Measurements from ENCODE around the gene HOPX. TPM values are rescaled to one million over a fixed set of nuclear protein-coding genes. Genes with fewer than 3 reads are reported as not detected.
"Not testable (repeated sequence)": the region's sequence is repeated elsewhere in the genome, so short reads cannot be mapped to it uniquely, and the experiment has no call there.

Gene HOPX
- total and polyA plus RNA-seq, 4 donors: 144 to 792 (median 590) TPM

- no peak overlapping the region for H3K9ac ChIP-seq (ENCODE audit: insufficient read depth in 1 of 2, low read length in 2 of 2)
- H3K4me1 ChIP-seq (ENCODE audit: control insufficient read depth in 5 of 5, insufficient read depth in 5 of 5, low read length in 5 of 5): peaks cover 0 to 2% (median 0%) of the 10 kb centered on the region in 5 donors
- no peaks in the 10 kb centered on the region for H3K36me3 ChIP-seq (ENCODE audit: control insufficient read depth in 4 of 4, insufficient read depth in 4 of 4, low read length in 4 of 4)
- no peak for DNase-seq
- H3K4me3 ChIP-seq: no peak overlapping the region
- H3K27me3 ChIP-seq (ENCODE audit: control insufficient read depth in 3 of 3, insufficient read depth in 3 of 3, low read length in 2 of 3): no peaks in the 10 kb centered on the region
- H3K9me3 ChIP-seq (ENCODE audit: control insufficient read depth in 4 of 4, insufficient read depth in 3 of 4, low read length in 3 of 4): no peaks in the 10 kb centered on the region
- 91 to 100% methylated on average over 1 of the region's 1 CpG for WGBS, 2 donors
- no peak overlapping the region for H3K27ac ChIP-seq (ENCODE audit: low read depth in 1 of 2, low read length in 1 of 2)
- no peak for ATAC-seq (ENCODE audit: insufficient read depth, low FRiP score)
- TF ChIP-seq CTCF (IDR thresholded peaks at IDR 0.05; ENCODE audit: control extremely low read depth, extremely low read depth): no peak
These were observed 9.7 kb downstream of the HOPX start for GRCh38 chr4:56671373-56671772.

DNA sequence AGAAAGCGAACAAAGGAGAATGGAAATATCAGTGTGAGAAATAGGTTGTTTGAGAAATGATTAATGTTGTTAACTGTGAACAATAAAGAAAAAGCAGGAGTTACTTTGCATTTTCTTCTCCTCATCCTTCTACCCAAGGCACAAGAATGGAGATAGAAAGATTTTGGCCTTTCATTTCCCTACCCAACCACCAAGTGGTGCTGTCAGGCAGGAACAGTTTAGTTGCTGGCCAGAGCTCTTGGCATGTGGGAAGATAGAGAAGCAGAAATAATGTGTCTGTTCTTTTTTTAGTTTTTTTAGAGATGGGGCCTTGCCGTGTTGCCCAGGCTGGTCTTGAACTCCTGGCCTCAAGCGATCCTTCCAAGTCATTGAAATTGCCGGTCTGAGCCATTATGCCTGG lies 12.8 kb downstream of the HOPX start:
- H3K27me3 ChIP-seq (ENCODE audit: control insufficient read depth in 3 of 3, insufficient read depth in 3 of 3, low read length in 2 of 3): no peaks in the 10 kb centered on the region
- 95 to 96% methylated on average over 4 of the region's 4 CpGs for WGBS, 2 donors
- no peak overlapping the region for H3K9ac ChIP-seq (ENCODE audit: insufficient read depth in 1 of 2, low read length in 2 of 2)
- peaks cover 0 to 4% (median 0%) of the 10 kb centered on the region in 5 donors for H3K4me1 ChIP-seq (ENCODE audit: control insufficient read depth in 5 of 5, insufficient read depth in 5 of 5, low read length in 5 of 5)
- ATAC-seq (ENCODE audit: insufficient read depth, low FRiP score) (no peak), DNase-seq (no peak)
- no peak overlapping the region for H3K4me3 ChIP-seq
- H3K36me3 ChIP-seq (ENCODE audit: control insufficient read depth in 4 of 4, insufficient read depth in 4 of 4, low read length in 4 of 4): no peaks in the 10 kb centered on the region
- no peak overlapping the region for H3K27ac ChIP-seq (ENCODE audit: low read depth in 1 of 2, low read length in 1 of 2)
- TF ChIP-seq CTCF (IDR thresholded peaks at IDR 0.05; ENCODE audit: control extremely low read depth, extremely low read depth): no peak
- no peaks in the 10 kb centered on the region for H3K9me3 ChIP-seq (ENCODE audit: control insufficient read depth in 4 of 4, insufficient read depth in 3 of 4, low read length in 3 of 4)

DNA sequence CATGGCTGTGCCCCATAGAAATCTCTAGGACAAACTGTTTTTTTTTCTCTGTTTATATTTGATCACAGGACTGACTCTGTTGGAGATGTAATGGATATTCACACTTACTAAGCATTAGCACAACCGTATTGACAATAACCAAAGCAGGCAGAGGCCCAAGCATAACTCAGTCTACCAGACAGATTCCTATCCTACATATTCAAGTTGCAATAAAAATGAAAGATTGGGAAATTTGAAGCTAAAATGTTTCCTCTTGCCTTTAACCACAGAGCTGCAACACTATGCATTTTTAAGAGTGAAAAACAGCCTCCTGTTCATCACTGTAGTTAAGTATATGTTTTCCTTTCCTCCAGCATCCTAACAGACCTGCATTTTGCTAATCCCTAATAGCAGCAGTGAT lies 13.7 kb downstream of the HOPX start:
- not testable (repeated sequence) for H3K36me3 ChIP-seq (ENCODE audit: control insufficient read depth in 4 of 4, insufficient read depth in 4 of 4, low read length in 4 of 4); H3K9me3 ChIP-seq (ENCODE audit: control insufficient read depth in 4 of 4, insufficient read depth in 3 of 4, low read length in 3 of 4); H3K4me3 ChIP-seq; H3K9ac ChIP-seq (ENCODE audit: insufficient read depth in 1 of 2, low read length in 2 of 2); ATAC-seq (ENCODE audit: insufficient read depth, low FRiP score); DNase-seq; H3K27me3 ChIP-seq (ENCODE audit: control insufficient read depth in 3 of 3, insufficient read depth in 3 of 3, low read length in 2 of 3); H3K27ac ChIP-seq (ENCODE audit: low read depth in 1 of 2, low read length in 1 of 2); H3K4me1 ChIP-seq (ENCODE audit: control insufficient read depth in 5 of 5, insufficient read depth in 5 of 5, low read length in 5 of 5)
- WGBS, 2 donors: 41 to 49% methylated on average over 1 of the region's 1 CpG

GRCh38 chr4:56666279-56666678 lies 14.8 kb downstream of the HOPX start:
- no peak overlapping the region for H3K4me3 ChIP-seq
- no peak overlapping the region for H3K9ac ChIP-seq (ENCODE audit: insufficient read depth in 1 of 2, low read length in 2 of 2)
- peaks cover 0 to 4% (median 0%) of the 10 kb centered on the region in 5 donors for H3K4me1 ChIP-seq (ENCODE audit: control insufficient read depth in 5 of 5, insufficient read depth in 5 of 5, low read length in 5 of 5)
- no peaks in the 10 kb centered on the region for H3K9me3 ChIP-seq (ENCODE audit: control insufficient read depth in 4 of 4, insufficient read depth in 3 of 4, low read length in 3 of 4)
- no peak for DNase-seq
- no peak for TF ChIP-seq CTCF (IDR thresholded peaks at IDR 0.05; ENCODE audit: control extremely low read depth, extremely low read depth)
- whole genome bisulfite sequencing, 2 donors: 39 to 44% methylated on average over 2 of the region's 2 CpGs
- no peak for ATAC-seq (ENCODE audit: insufficient read depth, low FRiP score)
- no peaks in the 10 kb centered on the region for H3K27me3 ChIP-seq (ENCODE audit: control insufficient read depth in 3 of 3, insufficient read depth in 3 of 3, low read length in 2 of 3)
- no peaks in the 10 kb centered on the region for H3K36me3 ChIP-seq (ENCODE audit: control insufficient read depth in 4 of 4, insufficient read depth in 4 of 4, low read length in 4 of 4)
- H3K27ac ChIP-seq (ENCODE audit: low read depth in 1 of 2, low read length in 1 of 2): no peak overlapping the region
